HG03039 (cell line): ENCODE measurements around the gene KIF11.
"Not testable (repeated sequence)": the region's sequence is repeated elsewhere in the genome, so short reads cannot be mapped to it uniquely, and the experiment has no call there.

Source experiments
- ATAC-seq: cut with Tn5 transposase; IDR thresholded peaks from one replicate; pipeline ENCODE4 v1.9.1; 2021; ENCODE audit warnings: mild to moderate bottlenecking, moderate library complexity; ENCODE audit not compliant: unreplicated experiment

The KIF11 gene

GRCh38 chr10:92590623-92591549, 2.0 kb upstream of the KIF11 start:
- peak; percentile 3 for ATAC-seq

- peak; percentile 75 for ATAC-seq
Observed at GRCh38 chr10:92591550-92592022, 1.3 kb upstream of the KIF11 start.

GRCh38 chr10:92593619-92594588, 974 bp downstream of the KIF11 start:
- ATAC-seq, result no peak

GRCh38 chr10:92595505-92595904, 2.6 kb downstream of the KIF11 start:
- ATAC-seq, result no peak

- ATAC-seq, result no peak
Observed at GRCh38 chr10:92598321-92598720, 5.4 kb downstream of the KIF11 start.

GRCh38 chr10:92604841-92605240, 11.9 kb downstream of the KIF11 start:
- no peak for ATAC-seq

- no peak for ATAC-seq
Observed at GRCh38 chr10:92615515-92615914, 22.6 kb downstream of the KIF11 start.

- no peak for ATAC-seq
Observed at GRCh38 chr10:92619368-92619767, 26.4 kb downstream of the KIF11 start.

- no peak for ATAC-seq
Observed at GRCh38 chr10:92627845-92628480, 35.0 kb downstream of the KIF11 start.

GRCh38 chr10:92629945-92630344, 37.0 kb downstream of the KIF11 start:
- ATAC-seq, result no peak

- ATAC-seq, result no peak
Observed at GRCh38 chr10:92638037-92638436, 45.1 kb downstream of the KIF11 start.

GRCh38 chr10:92640107-92640506, 47.2 kb downstream of the KIF11 start:
- ATAC-seq, result no peak

GRCh38 chr10:92641492-92641891, 48.6 kb downstream of the KIF11 start:
- ATAC-seq, result no peak

GRCh38 chr10:92644921-92645320, 52.0 kb downstream of the KIF11 start:
- no peak for ATAC-seq

GRCh38 chr10:92650864-92651263, 57.9 kb downstream of the KIF11 start:
- not testable (repeated sequence) for ATAC-seq

- no peak for ATAC-seq
Observed at GRCh38 chr10:92655426-92655825, 62.5 kb downstream of the KIF11 start.

- ATAC-seq, result no peak
Observed at GRCh38 chr10:92656266-92656961, 63.5 kb downstream of the KIF11 start.

- no peak for ATAC-seq
Observed at GRCh38 chr10:92657024-92657423, 64.1 kb downstream of the KIF11 start.

- ATAC-seq, result no peak
Observed at GRCh38 chr10:92662848-92663247, 69.9 kb downstream of the KIF11 start.

GRCh38 chr10:92664322-92664721, 71.4 kb downstream of the KIF11 start:
- ATAC-seq, result no peak
